Measurements from ENCODE around the gene CABP1. TPM values are rescaled to one million over a fixed set of nuclear protein-coding genes. Genes with fewer than 3 reads are reported as not detected.

CABP1 gene
- total RNA-seq, 1 donor from 2014 or later = not detected

- Mint-ChIP-seq H3K4me1 (ENCODE audit: unreplicated experiment) (peaks cover 8% of the 10 kb centered on the region), H3K4me3 (ENCODE audit: unreplicated experiment) (no peak overlapping the region), H3K27ac (ENCODE audit: unreplicated experiment) (no peak overlapping the region), H3K9me3 (ENCODE audit: unreplicated experiment) (no peaks in the 10 kb centered on the region), H3K27me3 (ENCODE audit: unreplicated experiment) (peaks cover 7% of the 10 kb centered on the region), H3K36me3 (ENCODE audit: low read depth, unreplicated experiment) (no peaks in the 10 kb centered on the region)
- no peak for DNase-seq (ENCODE audit: low spot score)
- TF ChIP-seq CTCF (IDR thresholded peaks at IDR 0.05; ENCODE audit: unreplicated experiment) = no peak
Measured at GRCh38 chr12:120654656-120655055, 14.2 kb downstream of the CABP1 start.

- no peak for DNase-seq (ENCODE audit: low spot score)
- peaks cover 6% of the 10 kb centered on the region for H3K4me1 Mint-ChIP-seq (ENCODE audit: unreplicated experiment)
- H3K9me3 Mint-ChIP-seq (ENCODE audit: unreplicated experiment) = no peaks in the 10 kb centered on the region
- TF ChIP-seq CTCF (IDR thresholded peaks at IDR 0.05; ENCODE audit: unreplicated experiment) = no peak
- no peak overlapping the region for H3K4me3 Mint-ChIP-seq (ENCODE audit: unreplicated experiment)
- peaks cover 3% of the 10 kb centered on the region for H3K27me3 Mint-ChIP-seq (ENCODE audit: unreplicated experiment)
- no peaks in the 10 kb centered on the region for H3K36me3 Mint-ChIP-seq (ENCODE audit: low read depth, unreplicated experiment)
- no peak overlapping the region for H3K27ac Mint-ChIP-seq (ENCODE audit: unreplicated experiment)
Measured at GRCh38 chr12:120656008-120656407, 15.6 kb downstream of the CABP1 start.

GRCh38 chr12:120658286-120659150 lies 18.1 kb downstream of the CABP1 start:
- Mint-ChIP-seq H3K4me1 (ENCODE audit: unreplicated experiment) (no peaks in the 10 kb centered on the region), H3K27me3 (ENCODE audit: unreplicated experiment) (peaks cover 2% of the 10 kb centered on the region), H3K9me3 (ENCODE audit: unreplicated experiment) (no peaks in the 10 kb centered on the region), H3K4me3 (ENCODE audit: unreplicated experiment) (no peak overlapping the region), H3K36me3 (ENCODE audit: low read depth, unreplicated experiment) (no peaks in the 10 kb centered on the region), H3K27ac (ENCODE audit: unreplicated experiment) (no peak overlapping the region)
- TF ChIP-seq CTCF (IDR thresholded peaks at IDR 0.05; ENCODE audit: unreplicated experiment) = no peak
- no peak for DNase-seq (ENCODE audit: low spot score)

- H3K27ac Mint-ChIP-seq (ENCODE audit: unreplicated experiment) = peak overlapping the region; percentile 1
Measured at GRCh38 chr12:120659151-120659525, 18.7 kb downstream of the CABP1 start.

More at GRCh38 chr12:120659151-120659525, 18.7 kb downstream of the CABP1 start:
- Mint-ChIP-seq H3K27me3 (ENCODE audit: unreplicated experiment) (no peaks in the 10 kb centered on the region), H3K4me3 (ENCODE audit: unreplicated experiment) (no peak overlapping the region), H3K36me3 (ENCODE audit: low read depth, unreplicated experiment) (no peaks in the 10 kb centered on the region), H3K9me3 (ENCODE audit: unreplicated experiment) (no peaks in the 10 kb centered on the region), H3K4me1 (ENCODE audit: unreplicated experiment) (no peaks in the 10 kb centered on the region)
- DNase-seq (ENCODE audit: low spot score) = no peak
- TF ChIP-seq CTCF (IDR thresholded peaks at IDR 0.05; ENCODE audit: unreplicated experiment) = no peak

Data from endothelial cell (in vitro differentiated cells).